MM.1S (cell line): ENCODE measurements around the gene ARPC5L.

Source experiments
- DNase-seq: peaks from one replicate; pipeline ENCODE4 v3.0.0-alpha.2; 2015
- H2AFZ ChIP-seq: fragments of 300-600 bp; sonication (generic); 2 replicates; pipeline ENCODE4 v1.6.0; 2016; ENCODE audit warnings: antibody characterized with exemption, low read length
- H3F3A ChIP-seq: fragments of 300-600 bp; sonication (generic); 2 replicates; pipeline ENCODE4 v1.6.1; 2016; ENCODE audit warnings: mild to moderate bottlenecking, antibody characterized with exemption, low read length, moderate library complexity, mixed read lengths; ENCODE audit not compliant: insufficient read depth
- H3K27ac ChIP-seq: fragments of 300-600 bp; sonication (generic); 2 replicates; pipeline ENCODE4 v1.5.1; 2016; ENCODE audit warnings: mild to moderate bottlenecking, low read length
- H3K27me3 ChIP-seq: fragments of 300-600 bp; sonication (generic); replicated peaks from 2 replicates; pipeline ENCODE4 v1.6.0; 2016; ENCODE audit warnings: low read length; ENCODE audit not compliant: insufficient read depth
- H3K36me3 ChIP-seq: fragments of 300-600 bp; sonication (generic); replicated peaks from 2 replicates; pipeline ENCODE4 v1.6.1; 2016; ENCODE audit warnings: mild to moderate bottlenecking, low read length, mixed read lengths; ENCODE audit not compliant: insufficient read depth
- H3K4me1 ChIP-seq: fragments of 300-600 bp; sonication (generic); 2 replicates; pipeline ENCODE4 v1.6.1; 2016; ENCODE audit warnings: low read length, mixed read lengths
- H3K4me2 ChIP-seq: fragments of 300-600 bp; sonication (generic); 2 replicates; pipeline ENCODE4 v1.6.0; 2016; ENCODE audit warnings: low read depth, low read length
- H3K4me3 ChIP-seq: fragments of 300-600 bp; sonication (generic); 2 replicates; pipeline ENCODE4 v1.5.1; 2016; ENCODE audit warnings: low read length, mixed read lengths
- H3K79me2 ChIP-seq: fragments of 300-600 bp; sonication (generic); 2 replicates; pipeline ENCODE4 v1.6.1; 2016; ENCODE audit warnings: mixed run types, low read length, mixed read lengths
- H3K9ac ChIP-seq: fragments of 300-600 bp; sonication (generic); 2 replicates; pipeline ENCODE4 v1.6.1; 2016; ENCODE audit warnings: low read length, mixed read lengths
- H3K9me2 ChIP-seq: fragments of 300-600 bp; sonication (generic); replicated peaks from 2 replicates; pipeline ENCODE4 v1.6.1; 2016; ENCODE audit warnings: mild to moderate bottlenecking, low read length, mixed read lengths; ENCODE audit not compliant: insufficient read depth
- H3K9me3 ChIP-seq: fragments of 300-600 bp; sonication (generic); replicated peaks from 2 replicates; pipeline ENCODE4 v1.6.1; 2016; ENCODE audit warnings: mild to moderate bottlenecking, low read length, mixed read lengths; ENCODE audit not compliant: insufficient read depth
- H4K20me1 ChIP-seq: fragments of 300-600 bp; sonication (generic); 2 replicates; pipeline ENCODE4 v1.6.1; 2016; ENCODE audit warnings: mild to moderate bottlenecking, low read length, moderate library complexity, mixed read lengths; ENCODE audit not compliant: insufficient read depth
- EZH2 ChIP-seq: fragments of 300-600 bp; sonication (generic); optimal IDR thresholded peaks from 2 replicates; pipeline ENCODE3; 2017; ENCODE audit warnings: low read depth, mild to moderate bottlenecking, antibody characterized with exemption, low read length, mixed read lengths
- EZH2phosphoT487 ChIP-seq: fragments of 300-600 bp; sonication (generic); IDR thresholded peaks from 2 replicates; pipeline ENCODE4 v1.6.1; 2018; ENCODE audit warnings: antibody characterized with exemption, low read length
- TF ChIP-seq, protein P1 (sequence below): fragments of 300-600 bp; sonication (generic); IDR thresholded peaks from 2 replicates; pipeline ENCODE4 v1.5.1; 2016; ENCODE audit warnings: antibody characterized with exemption, low read length, mixed read lengths

The ARPC5L gene

DNA sequence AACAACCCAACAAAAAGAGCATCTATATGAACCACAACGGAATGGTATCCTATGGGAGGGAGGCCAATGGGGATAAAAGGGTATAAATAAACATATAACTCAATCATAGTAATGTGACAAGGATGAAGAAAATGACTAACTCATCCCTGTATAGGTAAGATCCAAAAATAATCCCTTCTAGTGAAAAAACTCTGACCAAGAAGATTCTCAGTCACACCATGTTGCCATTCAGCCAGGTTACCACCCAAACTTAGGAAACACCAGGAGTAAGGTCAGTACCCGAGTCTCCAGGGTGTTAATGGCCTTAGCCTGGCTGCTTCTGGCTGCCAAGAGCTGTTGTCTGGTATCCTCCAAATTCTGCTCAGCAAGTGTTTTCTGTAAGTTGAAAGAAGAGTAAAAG is 46.2 kb downstream of the ARPC5L start:
- Histone ChIP-seq H3K79me2 (no peaks in the 10 kb centered on the region), H3K27me3 (no peaks in the 10 kb centered on the region), H3K4me2 (no peak overlapping the region), H3K36me3 (no peaks in the 10 kb centered on the region), H3K9me3 (no peaks in the 10 kb centered on the region), H3K4me3 (no peak overlapping the region), H2AFZ (no peak overlapping the region), H3K9me2 (no peaks in the 10 kb centered on the region), H3K4me1 (no peaks in the 10 kb centered on the region), H3F3A (no peaks in the 10 kb centered on the region), H3K27ac (no peak overlapping the region), H3K9ac (no peak overlapping the region), H4K20me1 (no peaks in the 10 kb centered on the region)
- no peak for TF ChIP-seq EZH2
- no peak for TF ChIP-seq EZH2phosphoT487
- TF ChIP-seq, protein P1, sequence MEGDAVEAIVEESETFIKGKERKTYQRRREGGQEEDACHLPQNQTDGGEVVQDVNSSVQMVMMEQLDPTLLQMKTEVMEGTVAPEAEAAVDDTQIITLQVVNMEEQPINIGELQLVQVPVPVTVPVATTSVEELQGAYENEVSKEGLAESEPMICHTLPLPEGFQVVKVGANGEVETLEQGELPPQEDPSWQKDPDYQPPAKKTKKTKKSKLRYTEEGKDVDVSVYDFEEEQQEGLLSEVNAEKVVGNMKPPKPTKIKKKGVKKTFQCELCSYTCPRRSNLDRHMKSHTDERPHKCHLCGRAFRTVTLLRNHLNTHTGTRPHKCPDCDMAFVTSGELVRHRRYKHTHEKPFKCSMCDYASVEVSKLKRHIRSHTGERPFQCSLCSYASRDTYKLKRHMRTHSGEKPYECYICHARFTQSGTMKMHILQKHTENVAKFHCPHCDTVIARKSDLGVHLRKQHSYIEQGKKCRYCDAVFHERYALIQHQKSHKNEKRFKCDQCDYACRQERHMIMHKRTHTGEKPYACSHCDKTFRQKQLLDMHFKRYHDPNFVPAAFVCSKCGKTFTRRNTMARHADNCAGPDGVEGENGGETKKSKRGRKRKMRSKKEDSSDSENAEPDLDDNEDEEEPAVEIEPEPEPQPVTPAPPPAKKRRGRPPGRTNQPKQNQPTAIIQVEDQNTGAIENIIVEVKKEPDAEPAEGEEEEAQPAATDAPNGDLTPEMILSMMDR, result no peak
- DNase-seq, result no peak

DNA sequence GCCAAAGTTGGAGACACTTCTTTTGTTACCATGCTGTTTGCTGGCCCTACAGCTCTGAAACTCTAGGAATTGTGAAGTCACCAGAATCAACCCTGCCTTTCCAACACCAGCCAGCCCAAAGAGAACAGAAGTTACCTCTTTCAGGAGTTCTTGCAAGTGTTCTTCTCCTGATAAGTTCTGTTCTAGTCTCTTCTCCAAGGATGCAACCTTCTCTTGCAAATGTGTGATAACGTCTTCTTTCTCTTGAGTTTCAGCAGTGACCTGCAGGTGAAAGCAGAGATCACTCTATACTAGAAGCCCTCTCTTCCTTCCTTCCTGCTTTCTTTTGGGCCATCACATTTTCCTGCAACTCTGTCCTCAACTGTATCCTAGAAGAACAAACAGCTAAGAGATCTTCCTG is 49.8 kb downstream of the ARPC5L start:
- Histone ChIP-seq H3K4me3 (no peak overlapping the region), H3K4me2 (no peak overlapping the region), H3K9ac (no peak overlapping the region), H3K9me3 (no peaks in the 10 kb centered on the region), H3K36me3 (no peaks in the 10 kb centered on the region), H3K27me3 (no peaks in the 10 kb centered on the region), H3K79me2 (no peaks in the 10 kb centered on the region), H3K9me2 (no peaks in the 10 kb centered on the region), H4K20me1 (no peaks in the 10 kb centered on the region), H3K4me1 (no peaks in the 10 kb centered on the region), H2AFZ (no peak overlapping the region), H3F3A (no peaks in the 10 kb centered on the region), H3K27ac (no peak overlapping the region)
- TF ChIP-seq, protein P1, result no peak
- TF ChIP-seq EZH2, result no peak
- no peak for TF ChIP-seq EZH2phosphoT487
- DNase-seq, result no peak

DNA sequence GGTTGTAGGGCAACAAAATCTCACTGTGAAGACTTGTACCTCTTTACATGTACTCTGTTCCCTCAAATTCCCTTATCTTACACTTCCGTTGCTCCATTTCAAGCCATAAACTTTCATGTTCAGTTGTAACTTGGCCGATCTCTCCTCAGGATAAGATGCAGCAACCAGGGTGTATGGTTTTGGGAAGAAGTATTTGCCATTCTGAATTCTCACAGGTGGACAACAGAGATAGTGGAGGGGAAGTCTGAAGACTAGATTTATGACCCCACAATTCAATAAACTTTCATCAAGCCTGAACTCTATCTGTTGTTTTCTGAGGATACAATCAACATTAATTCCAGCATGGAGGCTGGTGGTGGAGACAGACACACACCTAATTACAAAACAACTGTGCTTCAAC is 51.4 kb downstream of the ARPC5L start:
- Histone ChIP-seq H3K9me2 (no peaks in the 10 kb centered on the region), H3K27me3 (no peaks in the 10 kb centered on the region), H3K79me2 (no peaks in the 10 kb centered on the region), H3K4me3 (no peak overlapping the region), H3K36me3 (no peaks in the 10 kb centered on the region), H3K4me1 (no peaks in the 10 kb centered on the region), H3K9ac (no peak overlapping the region), H3K4me2 (no peak overlapping the region), H3K27ac (no peak overlapping the region), H3F3A (no peaks in the 10 kb centered on the region), H3K9me3 (no peaks in the 10 kb centered on the region), H2AFZ (no peak overlapping the region), H4K20me1 (no peaks in the 10 kb centered on the region)
- no peak for TF ChIP-seq EZH2phosphoT487
- TF ChIP-seq, protein P1, result no peak
- no peak for TF ChIP-seq EZH2
- no peak for DNase-seq
